A673 (cell line): ENCODE measurements around the gene CCDC102A.

ENCODE experiments used
- EZH2 ChIP-seq: fragments of 200-600 bp; sonication (generic); IDR thresholded peaks from 2 replicates; pipeline ENCODE4 v1.6.1; 2017; ENCODE audit warnings: borderline replicate concordance, low read depth, mild to moderate bottlenecking, mixed read lengths, antibody characterized with exemption, low read length; ENCODE audit not compliant: poor library complexity, severe bottlenecking
- TF ChIP-seq, protein P1 (sequence below): fragments of 300-800, 200-600 bp; sonication (generic); conservative IDR thresholded peaks from 2 replicates; pipeline ENCODE4 v1.5.1; 2017; ENCODE audit warnings: low read depth, mild to moderate bottlenecking, antibody characterized with exemption, low read length, moderate library complexity, mixed read lengths

GRCh38 chr16:57569306-57569946, 33.1 kb upstream of the CCDC102A start:
- TF ChIP-seq, protein P1, sequence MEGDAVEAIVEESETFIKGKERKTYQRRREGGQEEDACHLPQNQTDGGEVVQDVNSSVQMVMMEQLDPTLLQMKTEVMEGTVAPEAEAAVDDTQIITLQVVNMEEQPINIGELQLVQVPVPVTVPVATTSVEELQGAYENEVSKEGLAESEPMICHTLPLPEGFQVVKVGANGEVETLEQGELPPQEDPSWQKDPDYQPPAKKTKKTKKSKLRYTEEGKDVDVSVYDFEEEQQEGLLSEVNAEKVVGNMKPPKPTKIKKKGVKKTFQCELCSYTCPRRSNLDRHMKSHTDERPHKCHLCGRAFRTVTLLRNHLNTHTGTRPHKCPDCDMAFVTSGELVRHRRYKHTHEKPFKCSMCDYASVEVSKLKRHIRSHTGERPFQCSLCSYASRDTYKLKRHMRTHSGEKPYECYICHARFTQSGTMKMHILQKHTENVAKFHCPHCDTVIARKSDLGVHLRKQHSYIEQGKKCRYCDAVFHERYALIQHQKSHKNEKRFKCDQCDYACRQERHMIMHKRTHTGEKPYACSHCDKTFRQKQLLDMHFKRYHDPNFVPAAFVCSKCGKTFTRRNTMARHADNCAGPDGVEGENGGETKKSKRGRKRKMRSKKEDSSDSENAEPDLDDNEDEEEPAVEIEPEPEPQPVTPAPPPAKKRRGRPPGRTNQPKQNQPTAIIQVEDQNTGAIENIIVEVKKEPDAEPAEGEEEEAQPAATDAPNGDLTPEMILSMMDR: no peak
- TF ChIP-seq EZH2: no peak
